ENCODE data around the gene GEMIN7. TPM values are rescaled to one million over a fixed set of nuclear protein-coding genes. Genes with fewer than 3 reads are reported as not detected.
A peak's percentile ranks its signal among the peaks of the same experiment; 100 is the strongest.

Gene GEMIN7
- total and polyA plus RNA-seq, 2 of the 13 experiments (the other 11 are each of a cell fraction or from before 2014, with no cell fraction given), result 24.1 to 30.6 TPM

GRCh38 chr19:45125975-45126493 is 47.0 kb downstream of the GEMIN7 start (continued):
- TF ChIP-seq, protein P1, sequence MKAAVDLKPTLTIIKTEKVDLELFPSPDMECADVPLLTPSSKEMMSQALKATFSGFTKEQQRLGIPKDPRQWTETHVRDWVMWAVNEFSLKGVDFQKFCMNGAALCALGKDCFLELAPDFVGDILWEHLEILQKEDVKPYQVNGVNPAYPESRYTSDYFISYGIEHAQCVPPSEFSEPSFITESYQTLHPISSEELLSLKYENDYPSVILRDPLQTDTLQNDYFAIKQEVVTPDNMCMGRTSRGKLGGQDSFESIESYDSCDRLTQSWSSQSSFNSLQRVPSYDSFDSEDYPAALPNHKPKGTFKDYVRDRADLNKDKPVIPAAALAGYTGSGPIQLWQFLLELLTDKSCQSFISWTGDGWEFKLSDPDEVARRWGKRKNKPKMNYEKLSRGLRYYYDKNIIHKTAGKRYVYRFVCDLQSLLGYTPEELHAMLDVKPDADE (CRISPR knock-in tag; IDR thresholded peaks at IDR 0.05), result no peak
- TF ChIP-seq, protein P2, sequence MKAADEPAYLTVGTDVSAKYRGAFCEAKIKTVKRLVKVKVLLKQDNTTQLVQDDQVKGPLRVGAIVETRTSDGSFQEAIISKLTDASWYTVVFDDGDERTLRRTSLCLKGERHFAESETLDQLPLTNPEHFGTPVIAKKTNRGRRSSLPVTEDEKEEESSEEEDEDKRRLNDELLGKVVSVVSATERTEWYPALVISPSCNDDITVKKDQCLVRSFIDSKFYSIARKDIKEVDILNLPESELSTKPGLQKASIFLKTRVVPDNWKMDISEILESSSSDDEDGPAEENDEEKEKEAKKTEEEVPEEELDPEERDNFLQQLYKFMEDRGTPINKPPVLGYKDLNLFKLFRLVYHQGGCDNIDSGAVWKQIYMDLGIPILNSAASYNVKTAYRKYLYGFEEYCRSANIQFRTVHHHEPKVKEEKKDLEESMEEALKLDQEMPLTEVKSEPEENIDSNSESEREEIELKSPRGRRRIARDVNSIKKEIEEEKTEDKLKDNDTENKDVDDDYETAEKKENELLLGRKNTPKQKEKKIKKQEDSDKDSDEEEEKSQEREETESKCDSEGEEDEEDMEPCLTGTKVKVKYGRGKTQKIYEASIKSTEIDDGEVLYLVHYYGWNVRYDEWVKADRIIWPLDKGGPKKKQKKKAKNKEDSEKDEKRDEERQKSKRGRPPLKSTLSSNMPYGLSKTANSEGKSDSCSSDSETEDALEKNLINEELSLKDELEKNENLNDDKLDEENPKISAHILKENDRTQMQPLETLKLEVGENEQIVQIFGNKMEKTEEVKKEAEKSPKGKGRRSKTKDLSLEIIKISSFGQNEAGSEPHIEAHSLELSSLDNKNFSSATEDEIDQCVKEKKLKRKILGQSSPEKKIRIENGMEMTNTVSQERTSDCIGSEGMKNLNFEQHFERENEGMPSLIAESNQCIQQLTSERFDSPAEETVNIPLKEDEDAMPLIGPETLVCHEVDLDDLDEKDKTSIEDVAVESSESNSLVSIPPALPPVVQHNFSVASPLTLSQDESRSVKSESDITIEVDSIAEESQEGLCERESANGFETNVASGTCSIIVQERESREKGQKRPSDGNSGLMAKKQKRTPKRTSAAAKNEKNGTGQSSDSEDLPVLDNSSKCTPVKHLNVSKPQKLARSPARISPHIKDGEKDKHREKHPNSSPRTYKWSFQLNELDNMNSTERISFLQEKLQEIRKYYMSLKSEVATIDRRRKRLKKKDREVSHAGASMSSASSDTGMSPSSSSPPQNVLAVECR (CRISPR knock-in tag; IDR thresholded peaks at IDR 0.05; ENCODE audit: borderline replicate concordance), result peak; percentile 49; the same call in 1 of the 2 replicates
- TF ChIP-seq, protein P3, sequence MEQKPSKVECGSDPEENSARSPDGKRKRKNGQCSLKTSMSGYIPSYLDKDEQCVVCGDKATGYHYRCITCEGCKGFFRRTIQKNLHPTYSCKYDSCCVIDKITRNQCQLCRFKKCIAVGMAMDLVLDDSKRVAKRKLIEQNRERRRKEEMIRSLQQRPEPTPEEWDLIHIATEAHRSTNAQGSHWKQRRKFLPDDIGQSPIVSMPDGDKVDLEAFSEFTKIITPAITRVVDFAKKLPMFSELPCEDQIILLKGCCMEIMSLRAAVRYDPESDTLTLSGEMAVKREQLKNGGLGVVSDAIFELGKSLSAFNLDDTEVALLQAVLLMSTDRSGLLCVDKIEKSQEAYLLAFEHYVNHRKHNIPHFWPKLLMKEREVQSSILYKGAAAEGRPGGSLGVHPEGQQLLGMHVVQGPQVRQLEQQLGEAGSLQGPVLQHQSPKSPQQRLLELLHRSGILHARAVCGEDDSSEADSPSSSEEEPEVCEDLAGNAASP (CRISPR knock-in tag; IDR thresholded peaks at IDR 0.05; ENCODE audit: borderline replicate concordance), result no peak
- TF ChIP-seq ZNF775 (CRISPR knock-in tag; IDR thresholded peaks at IDR 0.05; ENCODE audit: borderline replicate concordance) (no peak), ZNF737 (CRISPR knock-in tag; IDR thresholded peaks at IDR 0.05; ENCODE audit: borderline replicate concordance) (no peak), MLLT10 (CRISPR knock-in tag; IDR thresholded peaks at IDR 0.05) (no peak), FOXM1 (CRISPR knock-in tag; IDR thresholded peaks at IDR 0.05) (no peak), ZBTB34 (CRISPR knock-in tag; IDR thresholded peaks at IDR 0.05) (no peak), ZBTB21 (CRISPR knock-in tag; IDR thresholded peaks at IDR 0.05) (no peak), IKZF5 (CRISPR knock-in tag; IDR thresholded peaks at IDR 0.05) (no peak)
- TF ChIP-seq, protein P4, sequence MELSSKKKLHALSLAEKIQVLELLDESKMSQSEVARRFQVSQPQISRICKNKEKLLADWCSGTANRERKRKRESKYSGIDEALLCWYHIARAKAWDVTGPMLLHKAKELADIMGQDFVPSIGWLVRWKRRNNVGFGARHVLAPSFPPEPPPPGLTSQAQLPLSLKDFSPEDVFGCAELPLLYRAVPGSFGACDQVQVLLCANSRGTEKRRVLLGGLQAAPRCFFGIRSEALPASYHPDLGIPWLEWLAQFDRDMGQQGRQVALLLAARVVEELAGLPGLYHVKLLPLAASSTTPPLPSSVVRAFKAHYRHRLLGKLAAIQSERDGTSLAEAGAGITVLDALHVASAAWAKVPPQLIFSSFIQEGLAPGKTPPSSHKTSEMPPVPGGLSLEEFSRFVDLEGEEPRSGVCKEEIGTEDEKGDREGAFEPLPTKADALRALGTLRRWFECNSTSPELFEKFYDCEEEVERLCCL (CRISPR knock-in tag; IDR thresholded peaks at IDR 0.05; ENCODE audit: borderline replicate concordance), result no peak
- TF ChIP-seq, protein P5, sequence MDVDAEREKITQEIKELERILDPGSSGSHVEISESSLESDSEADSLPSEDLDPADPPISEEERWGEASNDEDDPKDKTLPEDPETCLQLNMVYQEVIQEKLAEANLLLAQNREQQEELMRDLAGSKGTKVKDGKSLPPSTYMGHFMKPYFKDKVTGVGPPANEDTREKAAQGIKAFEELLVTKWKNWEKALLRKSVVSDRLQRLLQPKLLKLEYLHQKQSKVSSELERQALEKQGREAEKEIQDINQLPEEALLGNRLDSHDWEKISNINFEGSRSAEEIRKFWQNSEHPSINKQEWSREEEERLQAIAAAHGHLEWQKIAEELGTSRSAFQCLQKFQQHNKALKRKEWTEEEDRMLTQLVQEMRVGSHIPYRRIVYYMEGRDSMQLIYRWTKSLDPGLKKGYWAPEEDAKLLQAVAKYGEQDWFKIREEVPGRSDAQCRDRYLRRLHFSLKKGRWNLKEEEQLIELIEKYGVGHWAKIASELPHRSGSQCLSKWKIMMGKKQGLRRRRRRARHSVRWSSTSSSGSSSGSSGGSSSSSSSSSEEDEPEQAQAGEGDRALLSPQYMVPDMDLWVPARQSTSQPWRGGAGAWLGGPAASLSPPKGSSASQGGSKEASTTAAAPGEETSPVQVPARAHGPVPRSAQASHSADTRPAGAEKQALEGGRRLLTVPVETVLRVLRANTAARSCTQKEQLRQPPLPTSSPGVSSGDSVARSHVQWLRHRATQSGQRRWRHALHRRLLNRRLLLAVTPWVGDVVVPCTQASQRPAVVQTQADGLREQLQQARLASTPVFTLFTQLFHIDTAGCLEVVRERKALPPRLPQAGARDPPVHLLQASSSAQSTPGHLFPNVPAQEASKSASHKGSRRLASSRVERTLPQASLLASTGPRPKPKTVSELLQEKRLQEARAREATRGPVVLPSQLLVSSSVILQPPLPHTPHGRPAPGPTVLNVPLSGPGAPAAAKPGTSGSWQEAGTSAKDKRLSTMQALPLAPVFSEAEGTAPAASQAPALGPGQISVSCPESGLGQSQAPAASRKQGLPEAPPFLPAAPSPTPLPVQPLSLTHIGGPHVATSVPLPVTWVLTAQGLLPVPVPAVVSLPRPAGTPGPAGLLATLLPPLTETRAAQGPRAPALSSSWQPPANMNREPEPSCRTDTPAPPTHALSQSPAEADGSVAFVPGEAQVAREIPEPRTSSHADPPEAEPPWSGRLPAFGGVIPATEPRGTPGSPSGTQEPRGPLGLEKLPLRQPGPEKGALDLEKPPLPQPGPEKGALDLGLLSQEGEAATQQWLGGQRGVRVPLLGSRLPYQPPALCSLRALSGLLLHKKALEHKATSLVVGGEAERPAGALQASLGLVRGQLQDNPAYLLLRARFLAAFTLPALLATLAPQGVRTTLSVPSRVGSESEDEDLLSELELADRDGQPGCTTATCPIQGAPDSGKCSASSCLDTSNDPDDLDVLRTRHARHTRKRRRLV (CRISPR knock-in tag; IDR thresholded peaks at IDR 0.05), result no peak
